ENCODE results near the gene ANKZF1.

GRCh38 chr2:219282943-219283581 is 53.5 kb downstream of the ANKZF1 start:
- TF ChIP-seq, protein P1, sequence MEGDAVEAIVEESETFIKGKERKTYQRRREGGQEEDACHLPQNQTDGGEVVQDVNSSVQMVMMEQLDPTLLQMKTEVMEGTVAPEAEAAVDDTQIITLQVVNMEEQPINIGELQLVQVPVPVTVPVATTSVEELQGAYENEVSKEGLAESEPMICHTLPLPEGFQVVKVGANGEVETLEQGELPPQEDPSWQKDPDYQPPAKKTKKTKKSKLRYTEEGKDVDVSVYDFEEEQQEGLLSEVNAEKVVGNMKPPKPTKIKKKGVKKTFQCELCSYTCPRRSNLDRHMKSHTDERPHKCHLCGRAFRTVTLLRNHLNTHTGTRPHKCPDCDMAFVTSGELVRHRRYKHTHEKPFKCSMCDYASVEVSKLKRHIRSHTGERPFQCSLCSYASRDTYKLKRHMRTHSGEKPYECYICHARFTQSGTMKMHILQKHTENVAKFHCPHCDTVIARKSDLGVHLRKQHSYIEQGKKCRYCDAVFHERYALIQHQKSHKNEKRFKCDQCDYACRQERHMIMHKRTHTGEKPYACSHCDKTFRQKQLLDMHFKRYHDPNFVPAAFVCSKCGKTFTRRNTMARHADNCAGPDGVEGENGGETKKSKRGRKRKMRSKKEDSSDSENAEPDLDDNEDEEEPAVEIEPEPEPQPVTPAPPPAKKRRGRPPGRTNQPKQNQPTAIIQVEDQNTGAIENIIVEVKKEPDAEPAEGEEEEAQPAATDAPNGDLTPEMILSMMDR (IDR thresholded peaks at IDR 0.05) = no peak
- TF ChIP-seq POLR2A (IDR thresholded peaks at IDR 0.05) = no peak

Measured in right lobe of liver (tissue), 4 donors.